Activated T-cell treated with anti-CD3 and anti-CD28 coated beads, Interleukin-2, amount 50 U/mL, for 48 hours (primary cell): ENCODE measurements around the gene MRPL21.
"Not testable (repeated sequence)": the region's sequence is repeated elsewhere in the genome, so short reads cannot be mapped to it uniquely, and the experiment has no call there.

Source experiments
- DNase-seq, 2 experiments: peaks; one replicate each; pipeline ENCODE4 v3.0.0-alpha.2; 2020

The MRPL21 gene

GRCh38 chr11:68863553-68864265 is 39.9 kb downstream of the MRPL21 start:
- DNase-seq, result no peak

DNA sequence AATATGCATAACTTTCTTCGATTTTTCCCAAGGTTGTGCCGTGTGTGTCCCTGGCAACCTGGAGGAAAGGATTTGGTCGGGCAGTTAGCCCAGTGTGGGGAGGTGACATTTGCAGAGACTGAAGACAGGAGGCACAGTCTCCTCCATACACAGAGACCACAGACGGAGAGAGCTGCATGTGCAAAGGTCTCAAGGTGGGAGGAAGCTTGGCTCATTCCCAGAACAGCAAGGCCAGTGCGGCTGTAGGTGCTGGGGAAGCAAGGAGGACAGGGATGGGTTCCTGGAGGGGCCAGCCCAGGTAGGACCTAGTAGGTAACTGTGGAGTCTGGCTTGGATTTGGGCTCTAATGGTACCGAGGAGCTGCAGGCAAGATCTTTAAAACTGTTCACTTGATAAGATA is 41.2 kb downstream of the MRPL21 start:
- no peak for DNase-seq

DNA sequence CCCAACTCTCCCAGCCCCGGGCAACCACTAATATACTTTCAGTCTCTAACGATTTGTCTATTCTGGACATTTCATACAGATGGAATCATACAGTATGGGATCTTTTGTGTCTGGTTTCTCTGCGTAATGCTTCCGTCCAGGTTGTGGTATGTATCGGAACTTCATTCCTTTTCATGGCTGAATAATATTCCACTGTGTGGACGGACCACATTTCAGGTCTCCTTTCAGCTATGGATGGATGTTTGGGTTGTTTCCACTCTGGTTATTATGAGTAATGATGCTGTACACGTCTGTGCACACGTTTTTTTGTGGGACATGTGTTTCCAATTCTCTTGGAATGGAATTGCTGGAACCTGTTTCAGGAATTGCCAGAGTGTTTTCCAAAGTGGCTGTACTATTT is 44.5 kb downstream of the MRPL21 start:
- no peak for DNase-seq

DNA sequence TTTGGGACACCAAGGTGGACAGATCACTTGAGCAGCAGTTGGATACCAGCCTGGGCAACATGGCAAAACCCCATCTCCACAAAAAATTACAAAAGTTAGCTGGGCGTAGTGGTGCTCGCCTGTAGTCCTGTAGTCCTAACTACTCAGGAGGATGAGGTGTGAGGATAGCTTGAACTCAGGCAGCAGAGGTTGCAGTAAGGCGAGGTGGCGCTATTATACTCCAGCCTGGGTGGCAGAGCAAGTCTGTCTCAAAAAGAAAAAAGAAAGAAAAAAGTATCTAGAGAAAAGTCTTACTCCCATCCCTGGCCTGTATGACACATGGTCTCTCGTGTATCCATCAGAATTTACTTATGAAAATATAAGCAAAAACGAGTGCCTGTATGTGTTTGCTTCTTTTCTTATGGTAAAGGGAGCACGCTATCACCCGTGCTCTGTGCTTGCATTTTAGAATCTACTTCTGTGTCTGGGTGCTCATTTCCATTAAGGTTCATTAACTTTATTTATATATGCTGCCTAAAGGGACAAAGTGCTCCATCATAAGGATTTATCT is 46.5 kb downstream of the MRPL21 start:
- DNase-seq, result no peak

DNA sequence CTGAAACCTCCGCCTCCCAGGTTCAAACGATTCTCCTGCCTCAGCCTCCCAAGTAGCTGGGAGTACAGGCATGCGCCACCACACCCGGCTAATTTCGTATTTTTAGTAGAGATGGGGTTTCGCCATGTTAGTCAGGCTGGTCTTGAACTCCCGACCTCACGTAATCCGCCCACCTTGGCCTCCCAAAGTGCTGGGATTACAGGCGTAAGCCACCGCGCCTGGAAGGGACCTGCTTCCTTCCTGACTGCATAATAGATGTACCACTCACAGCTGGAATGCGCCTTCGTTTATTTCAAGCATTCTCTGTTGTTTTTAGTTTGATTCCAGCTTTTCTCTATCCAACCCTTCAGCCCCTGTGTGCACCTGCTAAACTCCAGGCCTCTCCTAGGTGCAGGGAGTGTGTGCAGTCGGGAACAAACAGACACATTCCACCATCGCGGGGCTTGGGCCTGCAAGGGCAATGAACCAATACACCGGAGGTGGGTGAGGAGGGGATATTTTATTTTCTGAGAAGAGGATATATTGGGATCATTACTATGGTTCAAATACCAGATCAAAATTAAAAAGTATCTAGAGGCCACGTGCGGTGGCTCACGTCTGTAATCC is 47.1 kb downstream of the MRPL21 start:
- DNase-seq, result not testable (repeated sequence)

- DNase-seq, result peak; percentile 30 to 44
Observed at GRCh38 chr11:68855205-68855981, 48.2 kb downstream of the MRPL21 start.

DNA sequence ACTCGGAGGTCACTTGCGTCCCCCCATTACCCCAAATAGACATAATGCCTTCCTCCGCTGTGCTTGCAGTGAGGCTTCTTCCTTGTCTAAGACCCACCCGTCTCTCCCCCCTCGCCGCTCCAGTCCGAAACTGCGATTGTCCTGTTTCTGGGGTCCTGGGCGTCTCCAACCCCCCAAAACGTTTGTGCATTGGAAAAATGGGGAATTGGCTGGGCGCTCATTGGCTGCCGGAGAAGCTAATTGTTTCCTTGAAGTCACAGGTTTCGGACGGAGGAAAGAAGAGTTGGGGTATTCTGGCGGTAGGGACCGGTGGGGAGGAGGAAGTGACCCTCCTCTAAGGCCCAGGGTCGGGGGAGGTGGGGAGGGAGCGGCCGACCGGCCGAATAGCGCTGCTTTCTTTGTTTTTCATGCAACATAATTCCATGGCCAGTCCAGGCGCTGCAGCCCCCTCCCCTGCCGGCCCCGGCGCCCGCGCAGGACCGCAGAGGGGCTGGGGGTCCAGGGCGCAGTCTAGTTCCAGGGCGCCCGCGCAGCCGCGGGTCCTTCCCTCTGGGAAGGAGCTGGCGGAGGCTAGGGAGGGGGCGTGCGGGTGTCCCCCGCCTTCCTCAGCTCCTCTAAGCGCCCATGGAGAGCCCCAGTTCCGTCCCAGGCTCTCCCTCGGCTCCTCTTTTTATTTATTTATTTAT is 49.2 kb downstream of the MRPL21 start:
- no peak for DNase-seq

DNA sequence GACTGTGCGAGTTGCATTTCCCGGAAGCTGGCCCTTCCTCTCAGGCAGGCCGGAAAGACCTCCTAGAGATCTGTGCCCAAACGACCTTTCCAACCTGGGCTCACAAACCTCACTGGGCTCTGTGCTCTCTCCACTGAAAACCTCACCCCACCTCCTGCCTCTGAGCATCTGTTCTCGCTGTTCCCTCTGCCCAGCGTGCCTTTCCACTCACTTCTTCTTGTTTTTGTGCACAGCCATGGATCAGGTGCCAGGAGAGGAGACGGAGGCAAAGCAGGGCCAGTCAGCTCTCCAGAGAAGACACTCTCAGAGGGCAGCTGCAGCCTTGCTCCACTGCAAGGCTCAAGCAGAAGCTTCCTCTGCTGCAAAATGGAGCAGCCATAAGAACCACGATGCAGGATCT is 51.0 kb downstream of the MRPL21 start:
- no peak for DNase-seq

- DNase-seq, result no peak
Observed at GRCh38 chr11:68848429-68848828, 55.2 kb downstream of the MRPL21 start.

GRCh38 chr11:68847395-68847794 is 56.2 kb downstream of the MRPL21 start:
- DNase-seq, result no peak

DNA sequence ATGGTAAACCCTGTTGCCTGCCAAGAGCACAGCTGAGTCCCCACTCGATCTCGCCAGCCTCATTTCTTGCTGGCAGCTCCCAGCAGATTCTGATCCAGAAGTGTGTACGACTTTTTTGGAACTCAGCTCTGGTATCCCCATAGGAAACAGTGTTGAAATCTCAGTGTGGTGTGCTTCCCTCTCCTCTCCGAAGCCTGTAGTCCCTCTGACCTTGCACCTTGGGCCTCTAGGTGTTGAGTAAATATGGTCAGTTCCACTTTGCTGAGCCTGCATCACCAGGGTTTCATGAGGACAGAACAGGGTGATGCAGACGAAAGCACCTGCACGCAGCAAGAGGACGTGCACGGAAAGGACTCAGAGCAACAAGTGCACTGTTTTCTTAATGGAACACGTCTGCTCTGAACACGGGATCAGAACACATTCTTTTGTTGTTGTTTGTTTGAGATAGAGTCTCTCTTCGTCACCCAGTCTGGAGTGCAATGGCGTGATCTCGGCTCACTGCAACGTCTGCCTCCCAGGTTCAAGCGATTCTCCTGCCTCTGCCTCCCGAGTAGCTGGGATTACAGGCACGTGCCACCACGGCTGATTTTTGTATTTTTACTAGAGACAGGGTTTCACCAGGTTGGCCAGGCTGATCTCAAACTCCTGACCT is 58.2 kb downstream of the MRPL21 start:
- no peak for DNase-seq

- DNase-seq, result no peak
Observed at GRCh38 chr11:68844801-68845200, 58.8 kb downstream of the MRPL21 start.

DNA sequence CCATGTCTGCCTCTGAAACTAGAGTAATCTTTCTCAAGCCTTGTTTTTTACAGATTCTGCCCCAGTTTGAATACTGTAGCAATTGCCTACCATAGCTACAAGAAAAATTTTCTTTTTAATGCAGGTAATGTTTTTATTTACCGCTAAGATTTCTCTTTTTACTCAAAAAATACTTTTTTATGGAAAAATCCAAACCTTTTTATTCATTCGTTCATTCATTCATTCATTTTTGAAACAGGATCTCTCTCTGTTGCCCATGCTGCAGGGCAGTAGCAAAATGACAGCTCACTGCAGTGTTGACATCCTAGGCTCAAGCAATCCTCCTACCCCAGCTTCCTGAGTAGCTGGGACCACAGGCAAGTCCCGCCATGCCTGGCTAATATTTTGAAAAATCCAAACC is 59.3 kb downstream of the MRPL21 start:
- DNase-seq, result no peak

DNA sequence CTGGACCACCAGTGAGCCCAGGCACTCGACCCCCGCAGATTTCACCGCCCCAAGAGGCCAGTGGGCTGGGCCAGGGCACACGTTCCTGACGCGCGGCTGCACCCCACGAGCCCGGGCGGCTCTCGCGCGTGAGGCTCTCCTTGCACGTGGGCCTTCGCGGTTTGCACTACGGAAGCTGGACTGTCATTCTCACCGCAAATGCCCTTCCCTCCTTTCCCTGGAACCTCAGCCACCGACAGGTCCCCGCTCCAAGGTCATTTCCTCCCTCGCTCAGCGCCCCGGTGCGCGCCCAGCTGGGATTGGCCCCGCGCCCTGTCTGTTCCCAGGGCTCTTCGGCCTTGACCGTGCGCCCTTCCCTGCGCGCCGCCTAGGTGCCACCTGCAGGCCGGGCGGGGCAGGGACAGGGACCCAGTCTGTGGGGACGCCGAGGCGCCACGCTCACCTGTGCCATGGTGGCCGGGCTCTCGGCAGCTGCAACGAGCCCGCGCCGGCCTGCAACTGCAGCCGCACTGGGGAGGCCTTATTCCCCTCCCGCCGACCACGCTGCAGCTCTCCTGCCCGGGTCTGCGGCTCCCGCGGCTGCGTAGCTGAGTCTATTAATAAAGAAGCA is 59.8 kb downstream of the MRPL21 start:
- peak; percentile 84 to 86 for DNase-seq

DNA sequence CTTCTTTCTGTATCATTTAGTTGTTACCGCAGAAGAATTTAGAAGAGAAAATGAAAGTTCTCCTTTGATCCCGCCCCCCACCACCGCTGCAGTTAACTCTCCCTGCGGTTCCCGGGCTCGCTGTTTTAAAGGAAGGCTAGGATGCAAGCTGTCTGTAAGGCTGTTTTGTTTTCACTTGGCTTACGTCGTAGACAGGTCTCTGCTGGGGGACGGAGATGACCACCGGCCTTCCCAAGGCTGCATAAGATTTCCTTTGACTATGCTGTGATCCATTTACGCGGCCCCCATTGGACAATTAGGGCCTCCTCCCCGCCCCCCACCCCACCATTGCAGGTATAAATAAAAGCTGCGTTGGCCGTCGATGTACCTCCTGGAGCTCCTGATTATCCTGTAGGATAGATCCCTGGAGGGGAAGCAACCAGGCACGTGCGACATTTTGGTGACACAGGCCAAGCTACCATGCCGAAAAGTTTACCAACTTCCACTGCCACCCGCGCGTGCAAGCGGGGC is 60.5 kb downstream of the MRPL21 start:
- peak; percentile 64 to 70 for DNase-seq

DNA sequence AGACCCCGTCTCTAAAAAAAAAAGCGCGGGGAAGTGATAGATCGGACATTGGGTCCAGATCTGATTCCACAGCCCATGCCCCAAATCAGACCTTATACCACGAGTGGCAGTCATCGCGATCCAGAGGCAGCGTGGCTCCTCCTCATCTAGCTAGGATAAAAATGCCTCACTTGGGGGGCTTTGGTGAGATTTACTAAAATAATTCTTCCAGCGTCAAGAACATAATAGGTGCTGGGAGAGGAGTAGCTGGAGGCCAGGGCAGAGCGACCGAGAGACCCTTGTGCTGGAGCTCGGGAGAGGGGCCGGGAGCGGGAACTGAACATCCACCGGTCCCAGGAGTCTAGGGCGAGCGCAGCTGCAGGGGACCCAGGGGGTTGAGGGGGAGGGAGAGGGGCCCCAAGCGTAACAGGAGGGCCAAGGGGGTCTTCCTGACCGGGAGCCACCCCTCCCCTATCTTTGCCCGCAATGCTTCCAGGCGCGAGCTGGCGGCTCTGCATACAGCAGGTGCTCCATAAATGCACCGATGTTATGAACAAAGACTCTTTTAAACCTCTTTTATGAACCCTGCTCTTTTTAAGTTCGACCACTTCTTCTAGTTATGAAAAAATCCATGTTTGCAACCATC is 61.1 kb downstream of the MRPL21 start:
- DNase-seq, result no peak

DNA sequence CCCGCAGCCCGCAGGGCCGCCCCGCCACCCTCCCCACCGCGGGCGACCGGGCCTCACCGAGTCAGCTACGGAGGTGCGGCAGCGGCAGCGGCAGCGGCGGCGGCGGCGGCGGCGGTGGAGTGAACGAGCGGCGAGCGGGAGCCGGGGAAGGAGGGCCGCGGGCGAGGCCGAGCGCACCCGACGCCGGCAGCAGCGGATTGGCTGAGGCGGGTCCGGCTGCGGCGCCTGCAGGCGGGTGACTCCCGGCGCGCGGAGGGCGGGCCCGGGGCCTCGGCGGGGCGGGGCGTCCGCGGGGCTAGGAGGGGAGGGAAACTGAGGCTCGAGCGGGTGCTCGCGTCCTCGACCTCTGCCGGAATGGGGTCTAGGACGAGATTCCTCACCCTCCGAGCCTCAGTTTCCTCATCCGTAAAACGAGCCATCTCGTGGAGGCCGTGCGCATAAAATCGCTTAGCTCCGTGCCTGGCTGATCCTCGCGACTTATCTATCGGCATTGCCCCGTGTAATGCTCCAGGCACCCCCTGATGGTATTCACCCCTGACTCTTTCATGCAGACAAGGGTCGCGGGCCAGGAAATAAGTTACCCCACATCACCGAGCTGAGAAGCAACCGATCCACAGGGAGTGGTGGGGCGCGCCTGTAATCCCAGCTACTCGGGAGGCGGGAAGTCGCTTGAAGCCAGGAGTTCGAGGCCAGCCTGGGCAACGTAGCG is 61.8 kb downstream of the MRPL21 start, which contains the start of gene CPT1A:
TSS of gene CPT1A (minus strand) at position 199 of the 709 bp plus-strand sequence. CDS start 26,442 bp downstream, outside the sequence.
- peak; percentile 77 to 82 for DNase-seq
